Measurements from ENCODE around the gene RNF144A.
"Not testable (repeated sequence)": the region's sequence is repeated elsewhere in the genome, so short reads cannot be mapped to it uniquely, and the experiment has no call there.

The RNF144A gene

DNA sequence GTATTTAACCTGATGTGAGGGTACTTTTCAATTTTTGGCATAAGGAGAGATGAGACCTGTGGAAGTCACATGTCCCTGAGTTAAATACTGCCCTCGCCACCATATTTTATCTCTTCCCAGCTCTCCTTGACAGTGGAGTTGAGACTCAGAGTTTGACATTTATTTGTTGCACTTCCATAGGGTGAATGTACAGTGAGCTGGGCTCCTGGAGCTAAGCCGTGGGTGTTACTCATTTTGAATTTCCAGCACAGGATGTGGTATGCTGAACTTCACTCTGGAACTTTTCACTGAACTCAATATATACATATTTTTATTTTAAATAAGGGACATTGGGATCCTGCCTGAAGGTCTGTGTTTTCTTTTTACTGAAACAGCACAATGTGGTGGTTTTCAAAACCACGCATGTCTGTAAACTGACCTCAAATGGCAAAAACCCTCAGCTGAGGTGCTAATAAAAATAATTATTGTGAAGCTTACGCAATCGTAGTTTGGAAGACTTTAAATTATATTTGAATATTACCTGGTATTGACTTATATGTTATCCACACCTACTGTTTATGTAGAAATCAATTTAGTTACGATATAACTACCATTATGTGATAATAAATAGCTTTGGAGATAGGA, 12.1 kb downstream of the RNF144A start:
- DNase-seq (ENCODE audit: low read depth): no peak

- DNase-seq (ENCODE audit: low read depth): no peak
These were observed 13.9 kb downstream of the RNF144A start for GRCh38 chr2:6930923-6931647.

- DNase-seq (ENCODE audit: low read depth): no peak
These were observed 14.5 kb downstream of the RNF144A start for GRCh38 chr2:6931753-6932152.

DNA sequence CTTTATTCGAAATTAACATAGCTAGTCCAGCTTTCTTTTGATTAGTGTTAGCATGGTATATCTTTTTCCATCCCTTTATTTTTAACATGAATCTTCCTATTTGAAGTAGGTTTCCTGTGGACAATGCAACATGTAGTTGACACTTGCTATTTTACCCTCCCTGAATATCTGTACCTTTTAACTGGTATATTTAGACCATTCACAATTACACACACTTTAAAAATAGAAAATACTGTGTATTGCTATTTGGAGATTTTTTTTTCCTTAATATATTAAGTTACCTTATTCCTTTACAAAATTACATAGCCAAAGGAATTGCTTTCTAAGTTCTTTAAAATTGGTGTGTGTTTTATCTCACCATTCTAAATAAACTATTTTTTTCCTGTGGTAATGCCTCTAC, 15.0 kb downstream of the RNF144A start:
- no peak for DNase-seq (ENCODE audit: low read depth)

DNA sequence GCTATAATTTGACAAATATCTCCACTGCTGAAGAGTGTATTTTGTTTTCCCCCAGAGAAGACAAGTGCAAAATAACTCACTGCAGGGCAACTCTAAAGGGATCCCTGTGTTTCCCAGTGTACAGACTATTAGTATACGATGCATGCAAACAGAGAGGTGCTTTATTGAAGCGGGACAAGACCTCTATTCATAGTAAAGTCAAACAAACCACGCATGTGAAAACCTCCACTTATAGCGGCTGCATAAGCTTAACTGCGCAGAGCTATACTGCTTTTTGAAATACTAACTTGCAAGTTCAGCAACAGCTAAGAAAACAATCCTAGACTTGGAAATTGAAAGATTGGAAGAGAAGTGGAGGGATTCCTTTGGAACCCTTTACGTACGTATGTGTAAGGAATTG, 15.6 kb downstream of the RNF144A start:
- no peak for DNase-seq (ENCODE audit: low read depth)

GRCh38 chr2:6933911-6934310, 16.7 kb downstream of the RNF144A start:
- DNase-seq (ENCODE audit: low read depth): no peak

DNA sequence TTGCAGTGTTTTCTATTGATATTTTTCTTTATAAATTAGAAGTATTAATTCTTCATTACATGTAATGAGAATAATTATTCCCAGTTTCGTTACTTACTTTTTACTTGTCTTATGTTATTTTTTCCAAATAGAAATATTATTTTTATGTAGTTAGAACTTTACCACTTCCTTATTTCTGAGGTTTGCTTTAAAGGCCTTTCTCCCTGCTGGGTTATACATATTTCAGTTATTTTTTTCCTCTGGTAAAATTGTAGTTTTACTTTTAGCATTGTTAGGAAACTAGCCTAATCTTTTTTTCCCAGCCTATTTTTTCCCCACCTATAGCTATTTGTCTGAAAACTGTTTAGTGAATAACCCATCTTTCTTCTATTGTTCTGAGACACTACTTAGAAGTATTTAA, 17.1 kb downstream of the RNF144A start:
- DNase-seq (ENCODE audit: low read depth): no peak

DNA sequence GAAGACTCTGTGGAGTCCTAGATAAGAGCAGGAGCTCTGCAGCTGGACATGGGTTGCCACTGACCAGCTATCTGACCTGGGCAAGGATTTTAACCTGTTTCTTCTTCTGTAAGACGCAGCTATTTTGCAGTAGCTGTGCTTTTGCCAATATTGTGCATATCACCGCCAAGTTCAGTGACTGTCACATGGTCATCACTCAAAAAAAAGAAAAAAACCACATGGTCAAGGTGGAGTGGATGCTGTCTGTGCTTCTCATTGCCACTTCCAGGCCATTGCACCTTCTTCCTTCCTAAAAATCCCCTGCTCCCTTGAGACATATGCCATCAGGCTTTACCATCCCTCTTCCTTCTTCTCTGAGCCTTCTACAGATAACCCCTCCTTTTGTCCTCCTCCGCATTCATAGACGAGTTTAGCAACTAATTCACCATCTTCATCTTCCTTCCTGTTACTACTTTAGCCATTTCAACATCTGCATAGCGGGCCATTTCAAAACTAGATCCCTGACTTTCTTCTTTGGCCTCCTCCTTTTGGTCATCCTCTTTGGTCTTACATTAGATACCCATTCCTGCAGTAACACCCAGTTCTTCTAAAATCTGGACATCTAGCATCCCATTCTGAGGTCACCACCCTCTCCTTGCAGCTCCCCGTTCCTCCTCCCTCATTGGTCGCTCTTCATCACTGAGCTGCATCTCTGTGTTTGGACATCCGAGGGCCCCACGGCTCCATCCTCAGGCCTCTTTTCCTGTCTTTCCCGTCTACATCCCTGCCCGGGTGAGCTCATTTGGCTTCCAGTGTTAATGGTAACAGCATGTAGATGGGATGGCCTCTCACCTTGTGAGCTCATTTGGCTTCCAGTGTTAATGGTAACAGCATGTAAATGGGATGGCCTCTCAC, 17.8 kb downstream of the RNF144A start:
- DNase-seq (ENCODE audit: low read depth): no peak

DNA sequence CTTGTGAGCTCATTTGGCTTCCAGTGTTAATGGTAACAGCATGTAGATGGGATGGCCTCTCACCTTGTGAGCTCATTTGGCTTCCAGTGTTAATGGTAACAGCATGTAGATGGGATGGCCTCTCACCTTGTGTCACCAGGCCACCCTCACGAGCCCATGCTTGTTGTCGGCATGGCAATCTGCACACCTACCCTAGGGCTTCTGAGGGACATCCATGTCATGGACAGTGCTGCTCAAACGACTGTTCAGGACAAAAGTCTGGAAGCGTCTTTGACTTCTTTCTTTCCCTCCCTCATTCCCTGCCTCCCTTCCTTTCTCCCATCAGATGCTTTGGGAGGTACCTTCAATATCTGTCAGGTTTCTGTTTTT, 18.4 kb downstream of the RNF144A start:
- not testable (repeated sequence) for DNase-seq (ENCODE audit: low read depth)

DNA sequence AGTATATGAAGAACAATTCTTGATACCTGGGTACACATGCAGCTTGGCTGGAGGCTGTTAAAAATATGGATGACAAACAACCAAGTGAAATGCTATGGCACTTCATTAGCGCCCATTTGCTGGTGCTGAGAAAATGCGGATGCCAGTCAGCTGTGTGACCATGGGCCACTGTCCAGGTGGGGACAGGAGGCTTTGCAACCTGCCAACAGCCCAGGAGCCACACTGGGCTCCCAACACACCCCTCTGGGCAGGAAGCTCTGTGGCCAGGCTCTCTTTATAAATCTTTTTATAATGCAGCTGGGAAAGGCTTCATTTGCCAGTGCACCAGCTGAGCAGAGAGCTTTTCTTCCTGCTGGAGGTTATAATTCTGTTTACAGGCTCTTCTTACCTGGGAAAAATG, 19.9 kb downstream of the RNF144A start:
- no peak for DNase-seq (ENCODE audit: low read depth)

DNA sequence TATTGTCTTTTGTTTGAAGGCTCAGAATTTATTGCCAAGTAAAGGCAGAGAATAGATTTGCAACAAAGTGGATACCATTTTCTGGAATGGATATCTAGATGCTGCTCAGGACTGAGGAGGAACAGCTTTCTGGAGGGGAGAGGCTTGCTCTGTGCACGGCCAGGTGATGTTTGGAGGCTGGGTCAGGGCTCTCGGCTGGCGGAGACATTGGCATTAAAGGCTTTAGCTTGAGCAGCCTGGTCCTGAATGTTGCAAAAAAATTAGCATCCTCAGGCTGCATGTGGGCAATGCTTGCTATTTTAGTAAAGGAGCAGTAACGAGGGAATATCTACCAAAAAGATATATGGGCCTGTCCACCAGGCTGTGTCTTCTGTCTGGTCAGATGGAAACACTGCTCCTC, 20.4 kb downstream of the RNF144A start:
- no peak for DNase-seq (ENCODE audit: low read depth)

- DNase-seq (ENCODE audit: low read depth): no peak
These were observed 21.9 kb downstream of the RNF144A start for GRCh38 chr2:6939071-6939470.

- DNase-seq (ENCODE audit: low read depth): no peak
These were observed 23.6 kb downstream of the RNF144A start for GRCh38 chr2:6940820-6941219.

GRCh38 chr2:6941299-6942046, 24.3 kb downstream of the RNF144A start:
- no peak for DNase-seq (ENCODE audit: low read depth)

GRCh38 chr2:6942848-6943247, 25.6 kb downstream of the RNF144A start:
- no peak for DNase-seq (ENCODE audit: low read depth)

GRCh38 chr2:6943523-6943922, 26.3 kb downstream of the RNF144A start:
- DNase-seq (ENCODE audit: low read depth): no peak

- DNase-seq (ENCODE audit: low read depth): no peak
These were observed 26.8 kb downstream of the RNF144A start for GRCh38 chr2:6943971-6944370.

DNA sequence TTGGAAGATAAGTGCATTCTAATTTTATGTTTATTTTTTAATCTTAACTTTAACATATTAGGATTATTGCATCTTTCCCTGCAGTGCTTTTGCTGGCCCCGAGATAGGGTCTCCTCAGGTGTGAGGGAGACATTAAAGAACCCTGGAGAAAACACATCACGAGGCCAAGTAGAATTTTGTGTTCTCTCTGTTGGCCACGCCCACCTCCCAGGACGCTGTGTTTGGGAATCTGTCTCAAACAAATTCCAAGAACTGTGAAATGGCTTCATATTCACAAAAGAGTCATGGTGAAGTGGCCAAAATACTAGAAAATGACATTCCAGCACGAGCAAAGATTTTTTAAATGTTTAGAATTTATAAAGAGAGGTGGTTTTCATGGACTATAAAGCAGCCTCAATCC, 27.3 kb downstream of the RNF144A start:
- no peak for DNase-seq (ENCODE audit: low read depth)

GRCh38 chr2:6945087-6945813, 28.0 kb downstream of the RNF144A start:
- DNase-seq (ENCODE audit: low read depth): no peak

DNA sequence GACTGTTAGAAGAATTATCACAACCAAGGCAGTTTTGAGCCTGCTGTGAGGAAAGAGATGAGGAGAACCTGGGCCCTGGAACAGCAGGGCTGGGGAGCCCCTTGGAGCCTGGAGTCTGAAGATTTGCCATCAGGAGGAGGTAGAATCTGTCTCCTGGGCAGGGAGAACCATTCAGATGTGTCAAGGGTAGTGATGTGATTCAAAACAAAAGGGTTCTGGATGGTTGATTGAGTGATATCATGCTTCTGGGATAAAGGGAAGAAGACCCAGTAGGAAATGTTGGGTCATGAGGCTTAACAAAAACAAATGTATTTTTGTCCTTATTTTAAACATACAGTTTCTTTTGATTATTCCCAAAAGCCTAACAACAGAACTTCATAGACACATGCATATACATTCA, 28.6 kb downstream of the RNF144A start:
- DNase-seq (ENCODE audit: low read depth): no peak

- peak; percentile 73 for DNase-seq (ENCODE audit: low read depth)
These were observed 29.5 kb downstream of the RNF144A start for GRCh38 chr2:6946722-6947121.
